GM10266 (cell line): ENCODE results near the gene BEAN1.
A peak's percentile ranks its signal among the peaks of the same experiment; 100 is the strongest.
"Not testable (repeated sequence)": the region's sequence is repeated elsewhere in the genome, so short reads cannot be mapped to it uniquely, and the experiment has no call there.

ENCODE experiments used
- DNase-seq: peaks from one replicate; pipeline ENCODE4 v3.0.0; 2012; ENCODE audit errors: extremely low spot score
- TF ChIP-seq, protein P1 (sequence below): IDR thresholded peaks from 2 replicates; pipeline ENCODE4 v1.5.1; 2012; ENCODE audit warnings: mild to moderate bottlenecking, low read depth; ENCODE audit not compliant: control insufficient read depth, insufficient read depth; ENCODE audit errors: missing control alignments

BEAN1 gene

GRCh38 chr16:66512272-66513110 is 85.4 kb downstream of the BEAN1 start:
- TF ChIP-seq, protein P1, sequence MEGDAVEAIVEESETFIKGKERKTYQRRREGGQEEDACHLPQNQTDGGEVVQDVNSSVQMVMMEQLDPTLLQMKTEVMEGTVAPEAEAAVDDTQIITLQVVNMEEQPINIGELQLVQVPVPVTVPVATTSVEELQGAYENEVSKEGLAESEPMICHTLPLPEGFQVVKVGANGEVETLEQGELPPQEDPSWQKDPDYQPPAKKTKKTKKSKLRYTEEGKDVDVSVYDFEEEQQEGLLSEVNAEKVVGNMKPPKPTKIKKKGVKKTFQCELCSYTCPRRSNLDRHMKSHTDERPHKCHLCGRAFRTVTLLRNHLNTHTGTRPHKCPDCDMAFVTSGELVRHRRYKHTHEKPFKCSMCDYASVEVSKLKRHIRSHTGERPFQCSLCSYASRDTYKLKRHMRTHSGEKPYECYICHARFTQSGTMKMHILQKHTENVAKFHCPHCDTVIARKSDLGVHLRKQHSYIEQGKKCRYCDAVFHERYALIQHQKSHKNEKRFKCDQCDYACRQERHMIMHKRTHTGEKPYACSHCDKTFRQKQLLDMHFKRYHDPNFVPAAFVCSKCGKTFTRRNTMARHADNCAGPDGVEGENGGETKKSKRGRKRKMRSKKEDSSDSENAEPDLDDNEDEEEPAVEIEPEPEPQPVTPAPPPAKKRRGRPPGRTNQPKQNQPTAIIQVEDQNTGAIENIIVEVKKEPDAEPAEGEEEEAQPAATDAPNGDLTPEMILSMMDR = no peak

GRCh38 chr16:66513111-66513723 is 86.1 kb downstream of the BEAN1 start:
- DNase-seq = no peak
- TF ChIP-seq, protein P1 = no peak

More at GRCh38 chr16:66512272-66513110, 85.4 kb downstream of the BEAN1 start:
- DNase-seq = no peak

GRCh38 chr16:66514391-66514790 is 87.3 kb downstream of the BEAN1 start:
- not testable (repeated sequence) for DNase-seq

- DNase-seq = not testable (repeated sequence)
Measured at GRCh38 chr16:66514980-66515595, 88.0 kb downstream of the BEAN1 start.

- peak; percentile 24 for DNase-seq
- TF ChIP-seq, protein P1 = peak; percentile 28
Measured at GRCh38 chr16:66515596-66516508, 88.8 kb downstream of the BEAN1 start.

DNA sequence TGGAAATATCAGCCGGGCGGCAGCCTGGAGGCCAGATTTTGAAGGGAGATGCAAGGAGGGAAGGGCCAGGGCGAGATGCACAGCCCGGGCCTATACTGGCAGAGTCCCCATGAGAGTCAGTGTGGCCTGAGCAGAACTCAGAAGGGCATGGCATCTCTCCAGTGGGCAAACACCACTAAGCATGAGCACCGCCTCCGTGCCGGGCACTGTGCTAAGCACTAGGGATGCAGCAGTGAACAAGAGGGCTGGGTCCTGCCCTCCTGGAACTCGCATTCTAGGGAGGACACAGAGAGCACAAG is 89.4 kb downstream of the BEAN1 start:
- TF ChIP-seq, protein P1 = no peak
- DNase-seq = no peak

GRCh38 chr16:66516808-66517585 is 89.9 kb downstream of the BEAN1 start:
- TF ChIP-seq, protein P1 = no peak
- peak; percentile 91 for DNase-seq
